SK-N-SH treated with all-trans-retinoic acid at 6 μM for 48 hours (cell line): ENCODE data around the gene CHST15.

Source experiments
- ATAC-seq: fragments of 200-7000 bp; cut with Tn5 transposase; 3 replicates; pipeline ENCODE4 v1.9.1; 2020; ENCODE audit warnings: mild to moderate bottlenecking, moderate library complexity
- ARNTL ChIP-seq: fragments of 450-650 bp; formaldehyde crosslinking; IDR thresholded peaks from 2 replicates; pipeline ENCODE4 v1.5.0; 2020; ENCODE audit warnings: low read depth, mild to moderate bottlenecking, moderate library complexity, borderline replicate concordance
- CREB5 ChIP-seq: fragments of 250-450 bp; sonication (Bioruptor Pico); IDR thresholded peaks from 2 replicates; pipeline ENCODE4 v1.5.1; 2020; ENCODE audit warnings: low read depth, mild to moderate bottlenecking, moderate library complexity
- CSDC2 ChIP-seq: fragments of 250-450 bp; sonication (Bioruptor Pico); IDR thresholded peaks from 2 replicates; pipeline ENCODE4 v1.5.0; 2020; ENCODE audit warnings: mild to moderate bottlenecking, moderate library complexity
- CSRNP3 ChIP-seq: fragments of 250-450 bp; sonication (Bioruptor Pico); IDR thresholded peaks from 2 replicates; pipeline ENCODE4 v1.5.1; 2021; ENCODE audit warnings: mild to moderate bottlenecking, moderate library complexity
- ESRRG ChIP-seq: fragments of 250-450 bp; sonication (Bioruptor Pico); IDR thresholded peaks from 2 replicates; pipeline ENCODE4 v1.6.1; 2021; ENCODE audit warnings: mild to moderate bottlenecking
- ISL1 ChIP-seq: fragments of 250-450 bp; sonication (Bioruptor Pico); IDR thresholded peaks from 2 replicates; pipeline ENCODE4 v2.1.2; 2022; ENCODE audit warnings: mild to moderate bottlenecking, moderate library complexity
- POU6F1 ChIP-seq: fragments of 250-450 bp; sonication (Bioruptor Pico); IDR thresholded peaks from 2 replicates; pipeline ENCODE4 v1.8.0; 2021; ENCODE audit warnings: low read depth, mild to moderate bottlenecking, moderate library complexity, borderline replicate concordance
- SNAI2 ChIP-seq: fragments of 250-450 bp; sonication (Bioruptor Pico); IDR thresholded peaks from 2 replicates; pipeline ENCODE4 v1.5.0; 2020; ENCODE audit warnings: mild to moderate bottlenecking, moderate library complexity
- TCF4 ChIP-seq: fragments of 250-450 bp; sonication (Bioruptor Pico); IDR thresholded peaks from 2 replicates; pipeline ENCODE4 v1.8.0; 2021; ENCODE audit warnings: mild to moderate bottlenecking, moderate library complexity, borderline replicate concordance
- TOX ChIP-seq: fragments of 250-450 bp; sonication (Bioruptor Pico); IDR thresholded peaks from 2 replicates; pipeline ENCODE4 v1.8.0; 2021; ENCODE audit warnings: mild to moderate bottlenecking, moderate library complexity, borderline replicate concordance
- TSHZ2 ChIP-seq: fragments of 250-450 bp; sonication (Bioruptor Pico); IDR thresholded peaks from 2 replicates; pipeline ENCODE4 v1.5.0; 2020; ENCODE audit warnings: mild to moderate bottlenecking, moderate library complexity
- ZC3H10 ChIP-seq: fragments of 250-450 bp; sonication (Bioruptor Pico); IDR thresholded peaks from 2 replicates; pipeline ENCODE4 v1.5.1; 2021; ENCODE audit warnings: mild to moderate bottlenecking, moderate library complexity
- ZFP3 ChIP-seq: fragments of 250-450 bp; sonication (Bioruptor Pico); IDR thresholded peaks from 2 replicates; pipeline ENCODE4 v1.5.0; 2020; ENCODE audit warnings: mild to moderate bottlenecking, moderate library complexity
- ZFP30 ChIP-seq: fragments of 450-650 bp; formaldehyde crosslinking; IDR thresholded peaks from 2 replicates; pipeline ENCODE4 v1.5.0; 2022; ENCODE audit warnings: mild to moderate bottlenecking, moderate library complexity
- ZNF565 ChIP-seq: fragments of 450-650 bp; formaldehyde crosslinking; conservative IDR thresholded peaks from 2 replicates; pipeline ENCODE4 v1.5.0; 2020; ENCODE audit warnings: low read depth, mild to moderate bottlenecking, moderate library complexity
- ZNF70 ChIP-seq: fragments of 450-650 bp; formaldehyde crosslinking; IDR thresholded peaks from 2 replicates; pipeline ENCODE4 v1.5.0; 2020; ENCODE audit warnings: mild to moderate bottlenecking, moderate library complexity
- ZNF8 ChIP-seq: fragments of 450-650 bp; formaldehyde crosslinking; IDR thresholded peaks from 2 replicates; pipeline ENCODE4 v1.5.0; 2020; ENCODE audit warnings: mild to moderate bottlenecking, moderate library complexity

The CHST15 gene

GRCh38 chr10:124078028-124078427 lies 15.4 kb downstream of the CHST15 start:
- no peak for TF ChIP-seq ARNTL (CRISPR knock-in tag)
- TF ChIP-seq ZNF8 (CRISPR knock-in tag) = no peak
- no peak for TF ChIP-seq ISL1
- no peak for TF ChIP-seq ESRRG (CRISPR knock-in tag)
- no peak for ATAC-seq

GRCh38 chr10:124077208-124077993 lies 16.0 kb downstream of the CHST15 start:
- TF ChIP-seq ISL1 (peak; percentile 97), ZFP30 (CRISPR knock-in tag) (no peak), TSHZ2 (CRISPR knock-in tag) (peak; percentile 85; the same call in 1 of the 2 replicates), TCF4 (peak; percentile 80)
- no peak; the same call in 2 of the 3 replicates for ATAC-seq

- no peak for TF ChIP-seq CSDC2 (CRISPR knock-in tag)
- TF ChIP-seq POU6F1 (CRISPR knock-in tag) = no peak
- TF ChIP-seq CSRNP3 (CRISPR knock-in tag) = no peak
- no peak for TF ChIP-seq ZC3H10 (CRISPR knock-in tag)
- TF ChIP-seq ZFP30 (CRISPR knock-in tag) = no peak
- TF ChIP-seq, all 23 proteins: peak for 0
- ATAC-seq = no peak
Measured at GRCh38 chr10:124076148-124076733, 17.2 kb downstream of the CHST15 start.

- ATAC-seq = no peak
- TF ChIP-seq CSRNP3 (CRISPR knock-in tag) (no peak), ZNF565 (CRISPR knock-in tag) (no peak), ZC3H10 (CRISPR knock-in tag) (no peak), TOX (CRISPR knock-in tag) (no peak), ZFP30 (CRISPR knock-in tag) (no peak), ZNF70 (CRISPR knock-in tag) (no peak), ZFP3 (CRISPR knock-in tag) (no peak), ARNTL (CRISPR knock-in tag) (no peak), TSHZ2 (CRISPR knock-in tag) (no peak), ESRRG (CRISPR knock-in tag) (no peak), CREB5 (CRISPR knock-in tag) (no peak), TCF4 (no peak), CSDC2 (CRISPR knock-in tag) (no peak), SNAI2 (CRISPR knock-in tag) (no peak), ZNF8 (CRISPR knock-in tag) (no peak), POU6F1 (CRISPR knock-in tag) (no peak)
Measured at GRCh38 chr10:124075231-124075955, 18.0 kb downstream of the CHST15 start.
